ENCODE data around the gene STARD9. TPM values are rescaled to one million over a fixed set of nuclear protein-coding genes. Genes with fewer than 3 reads are reported as not detected.
"Not testable (repeated sequence)": the region's sequence is repeated elsewhere in the genome, so short reads cannot be mapped to it uniquely, and the experiment has no call there.

Gene STARD9
- total RNA-seq, 1 experiment from 2014 or later: 0.70 TPM

DNA sequence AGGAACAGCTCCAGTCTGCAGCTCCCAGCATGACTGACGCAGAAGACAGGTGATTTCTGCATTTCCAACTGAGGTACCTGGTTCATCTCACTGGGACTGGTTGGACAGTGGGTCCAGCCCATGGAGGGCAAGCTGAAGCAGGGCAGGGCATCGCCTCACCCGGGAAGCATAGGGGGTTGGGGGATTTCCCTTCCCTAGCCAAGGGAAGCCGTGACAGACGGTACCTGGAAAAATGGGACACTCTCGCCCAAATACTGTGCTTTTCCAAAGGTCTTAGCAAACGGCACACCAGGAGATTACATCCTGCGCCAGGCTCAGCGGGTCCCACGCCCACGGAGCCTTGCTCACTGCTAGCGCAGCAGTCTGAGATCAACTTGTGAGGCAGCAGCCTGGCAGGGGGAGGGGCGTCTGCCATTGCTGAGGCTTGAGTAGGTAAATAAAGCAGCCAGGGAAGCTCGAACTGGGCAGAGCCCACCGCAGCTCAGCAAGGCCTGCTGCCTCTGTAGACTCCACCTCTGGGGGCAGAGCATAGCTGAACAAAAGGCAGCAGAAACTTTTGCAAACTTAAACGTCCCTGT lies 188.8 kb downstream of the STARD9 start:
- not testable (repeated sequence) for DNase-seq (ENCODE audit: low spot score)

GRCh38 chr15:42766109-42766508 lies 190.7 kb downstream of the STARD9 start:
- DNase-seq (ENCODE audit: low spot score): not testable (repeated sequence)

Other genes with a start within 250 kb of the STARD9 start
- 0.43 TPM in 1 of 2 replicates, not detected in the other for gene CAPN3, start 216.1 kb upstream of the STARD9 start, total RNA-seq (2014; rRNA removed; shearing (Covaris generic))
- 16.3 and 19.2 TPM in 2 replicates for gene ZNF106, start 84.5 kb upstream of the STARD9 start, total RNA-seq (2014; rRNA removed; shearing (Covaris generic))
- 56.7 and 87.9 TPM in 2 replicates for gene SNAP23, start 80.0 kb upstream of the STARD9 start, total RNA-seq (2014; rRNA removed; shearing (Covaris generic))
- gene LRRC57, start 26.8 kb upstream of the STARD9 start, total RNA-seq (2014; rRNA removed; shearing (Covaris generic)): 6.3 and 14.2 TPM in 2 replicates
- 40.0 and 41.8 TPM in 2 replicates for gene HAUS2, start 26.8 kb upstream of the STARD9 start, total RNA-seq (2014; rRNA removed; shearing (Covaris generic))
- gene CDAN1, start 161.5 kb downstream of the STARD9 start, total RNA-seq (2014; rRNA removed; shearing (Covaris generic)): 8.2 and 11.6 TPM in 2 replicates

All from H4 (cell line).